ENCODE data around the gene SLC35D2. TPM values are rescaled to one million over a fixed set of nuclear protein-coding genes. Genes with fewer than 3 reads are reported as not detected.
"Not testable (repeated sequence)": the region's sequence is repeated elsewhere in the genome, so short reads cannot be mapped to it uniquely, and the experiment has no call there.

The SLC35D2 gene
- total and polyA plus RNA-seq, 7 experiments from 2014 or later: 6.1 to 20.2 (median 13.3) TPM

DNA sequence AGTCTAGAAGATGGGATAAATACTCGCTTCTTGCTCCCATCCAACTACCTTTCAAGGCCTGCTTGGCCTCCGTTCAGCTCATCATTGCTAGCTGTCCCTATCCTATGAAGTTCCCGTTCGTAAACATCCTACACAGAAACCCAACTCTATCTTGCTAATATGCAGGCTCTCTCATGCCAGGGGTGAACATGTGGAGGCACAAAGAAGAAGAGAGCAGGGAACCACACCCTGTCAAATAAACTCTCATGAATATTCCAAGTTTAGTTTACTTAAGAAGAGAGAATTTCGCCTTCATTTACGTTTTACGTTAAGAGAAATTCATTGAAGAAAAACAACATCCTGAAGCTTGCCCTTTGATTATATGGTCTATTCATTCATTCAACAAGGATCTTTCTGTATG lies 73.7 kb downstream of the SLC35D2 start:
- Histone ChIP-seq H3K36me3 (ENCODE audit: control insufficient read depth in 2 of 3, insufficient read depth in 3 of 3, low read length in 3 of 3) (no peaks in the 10 kb centered on the region), H3K27me3 (ENCODE audit: control insufficient read depth in 2 of 2, insufficient read depth in 2 of 2, low read length in 2 of 2) (no peaks in the 10 kb centered on the region), H3K27ac (ENCODE audit: low read depth, low read length) (no peak overlapping the region), H3K9me3 (ENCODE audit: control insufficient read depth in 2 of 3, low read length in 3 of 3) (peaks cover 0 to 15% (median 0%) of the 10 kb centered on the region in 3 experiments), H3K4me1 (ENCODE audit: control insufficient read depth in 2 of 2, insufficient read depth in 2 of 2, low read length in 2 of 2) (no peaks in the 10 kb centered on the region), H3K4me3 (ENCODE audit: low read length) (no peak overlapping the region)
- DNase-seq (no peak), ATAC-seq (no peak)
- peaks cover 0 to 23% (median 15%) of the 10 kb centered on the region in 5 donors for H3K27me3 Mint-ChIP-seq
- H3K4me3 Mint-ChIP-seq: no peak overlapping the region
- ChIA-PET POLR2A (no interaction called here), CTCF (interaction anchor here (0.7 kb wide), 1 partner anchor 1676 kb away, joined by 4 read pairs; no protein-coding TSS in a partner anchor)
- H3K9me3 Mint-ChIP-seq: peaks cover 2 to 38% (median 19%) of the 10 kb centered on the region in 11 donors
- intact Hi-C loops (cut with micrococcal nuclease): loop anchor here in 1 of 2 donors (10.0 kb wide), 1 partner anchor 1045 kb away; no protein-coding TSS in a partner anchor
- no peaks in the 10 kb centered on the region for H3K4me1 Mint-ChIP-seq
- H3K36me3 Mint-ChIP-seq: peaks cover 0 to 11% (median 8%) of the 10 kb centered on the region in 5 donors
- no peak overlapping the region for H3K27ac Mint-ChIP-seq

DNA sequence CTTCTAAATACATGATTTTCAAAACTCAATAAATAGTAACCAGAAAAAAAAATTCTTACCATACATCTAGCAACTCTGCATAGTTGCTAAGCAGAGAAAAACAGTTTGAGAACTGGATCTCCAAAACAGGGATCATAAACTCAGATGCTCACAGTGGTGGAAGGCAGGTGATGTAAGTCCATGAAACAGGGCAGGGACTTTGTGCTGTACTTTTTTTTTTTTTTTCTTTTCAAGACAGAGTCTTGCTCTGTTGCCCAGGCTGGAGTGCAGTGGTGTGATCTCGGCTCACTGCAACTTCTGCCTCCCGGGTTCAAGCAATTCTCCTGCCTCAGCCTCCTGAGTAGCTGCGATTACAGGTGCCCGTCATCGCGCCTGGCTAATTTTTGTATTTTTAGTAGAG lies 76.6 kb downstream of the SLC35D2 start:
- H3K36me3 ChIP-seq (ENCODE audit: control insufficient read depth in 2 of 3, insufficient read depth in 3 of 3, low read length in 3 of 3); H3K4me1 Mint-ChIP-seq; H3K27ac Mint-ChIP-seq; H3K4me1 ChIP-seq (ENCODE audit: control insufficient read depth in 2 of 2, insufficient read depth in 2 of 2, low read length in 2 of 2); H3K27me3 ChIP-seq (ENCODE audit: control insufficient read depth in 2 of 2, insufficient read depth in 2 of 2, low read length in 2 of 2); DNase-seq; CTCF ChIA-PET; H3K4me3 ChIP-seq (ENCODE audit: low read length); H3K9me3 ChIP-seq (ENCODE audit: control insufficient read depth in 2 of 3, low read length in 3 of 3); ATAC-seq; intact Hi-C loops (cut with micrococcal nuclease); H3K27ac ChIP-seq (ENCODE audit: low read depth, low read length); POLR2A ChIA-PET; H3K4me3 Mint-ChIP-seq: not testable (repeated sequence)
- H3K36me3 Mint-ChIP-seq: peaks cover 0 to 15% (median 0%) of the 10 kb centered on the region in 5 donors
- peaks cover 0 to 15% (median 7%) of the 10 kb centered on the region in 5 donors for H3K27me3 Mint-ChIP-seq
- H3K9me3 Mint-ChIP-seq: peaks cover 2 to 24% (median 8%) of the 10 kb centered on the region in 11 donors

DNA sequence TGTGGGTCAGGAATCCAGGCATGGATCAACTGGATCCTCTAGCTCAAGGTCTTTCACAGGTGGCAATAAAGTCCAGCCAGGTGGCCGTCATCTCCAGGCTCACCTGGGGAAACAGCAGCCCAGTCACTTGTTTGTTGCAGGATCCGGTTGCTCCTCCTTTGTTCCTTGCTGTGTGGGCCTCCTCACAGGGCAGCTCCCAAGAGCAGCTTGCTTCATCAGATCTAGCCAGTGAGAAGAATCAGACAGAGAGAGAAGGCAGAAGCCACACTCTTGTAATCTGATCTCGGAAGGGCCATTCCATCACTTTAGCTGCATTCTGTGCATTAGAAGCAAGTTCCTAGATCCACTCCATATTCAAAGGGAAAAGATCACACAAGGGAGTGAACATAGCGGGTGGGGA lies 78.3 kb downstream of the SLC35D2 start:
- Mint-ChIP-seq H3K4me3 (no peak overlapping the region), H3K9me3 (peaks cover 0 to 11% (median 0%) of the 10 kb centered on the region in 11 donors), H3K4me1 (no peaks in the 10 kb centered on the region), H3K27me3 (peaks cover 0 to 11% (median 0%) of the 10 kb centered on the region in 5 donors), H3K36me3 (peaks cover 0 to 13% (median 0%) of the 10 kb centered on the region in 5 donors), H3K27ac (no peak overlapping the region)
- CTCF ChIA-PET: interaction anchor here (0.7 kb wide), 1 partner anchor 366 kb away, joined by 5 read pairs; no protein-coding TSS in a partner anchor
- intact Hi-C loops (cut with micrococcal nuclease): no loop called here
- H3K27ac ChIP-seq (ENCODE audit: low read depth, low read length): no peak overlapping the region
- no peaks in the 10 kb centered on the region for H3K27me3 ChIP-seq (ENCODE audit: control insufficient read depth in 2 of 2, insufficient read depth in 2 of 2, low read length in 2 of 2)
- no peaks in the 10 kb centered on the region for H3K36me3 ChIP-seq (ENCODE audit: control insufficient read depth in 2 of 3, insufficient read depth in 3 of 3, low read length in 3 of 3)
- no peaks in the 10 kb centered on the region for H3K9me3 ChIP-seq (ENCODE audit: control insufficient read depth in 2 of 3, low read length in 3 of 3)
- POLR2A ChIA-PET: interaction anchor here (0.6 kb wide), 1 partner anchor 1708 kb away, joined by 3 read pairs; no protein-coding TSS in a partner anchor
- H3K4me1 ChIP-seq (ENCODE audit: control insufficient read depth in 2 of 2, insufficient read depth in 2 of 2, low read length in 2 of 2): no peaks in the 10 kb centered on the region
- H3K4me3 ChIP-seq (ENCODE audit: low read length): no peak overlapping the region
- DNase-seq (no peak), ATAC-seq (no peak)

DNA sequence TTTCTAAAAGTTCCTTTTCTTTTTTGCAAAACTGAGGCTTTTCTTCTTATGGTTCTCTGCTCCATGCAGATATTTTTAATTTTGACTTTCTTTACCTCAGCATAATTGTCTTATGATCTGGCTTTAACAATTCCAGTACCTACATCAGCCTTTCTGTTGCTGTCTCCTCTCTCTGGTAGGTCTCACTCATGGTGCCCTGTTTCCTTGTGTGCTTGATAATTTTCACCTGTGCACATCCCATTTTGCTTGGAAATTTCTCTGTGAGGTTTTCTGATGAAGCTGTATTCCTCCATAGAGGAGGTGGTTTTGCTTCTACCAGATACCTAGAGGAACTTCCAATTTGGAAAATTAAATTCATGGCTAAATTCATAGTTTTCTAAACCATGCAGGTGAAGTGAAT lies 79.3 kb downstream of the SLC35D2 start:
- intact Hi-C loops (cut with micrococcal nuclease): no loop called here
- no peak overlapping the region for H3K4me3 ChIP-seq (ENCODE audit: low read length)
- peaks cover 0 to 13% (median 0%) of the 10 kb centered on the region in 5 donors for H3K36me3 Mint-ChIP-seq
- no peaks in the 10 kb centered on the region for H3K27me3 ChIP-seq (ENCODE audit: control insufficient read depth in 2 of 2, insufficient read depth in 2 of 2, low read length in 2 of 2)
- H3K4me1 ChIP-seq (ENCODE audit: control insufficient read depth in 2 of 2, insufficient read depth in 2 of 2, low read length in 2 of 2): no peaks in the 10 kb centered on the region
- no peak overlapping the region for H3K4me3 Mint-ChIP-seq
- peaks cover 0 to 11% (median 0%) of the 10 kb centered on the region in 11 donors for H3K9me3 Mint-ChIP-seq
- no peaks in the 10 kb centered on the region for H3K4me1 Mint-ChIP-seq
- H3K27ac Mint-ChIP-seq: no peak overlapping the region
- DNase-seq: no peak
- CTCF ChIA-PET: no interaction called here
- ATAC-seq: no peak
- H3K27ac ChIP-seq (ENCODE audit: low read depth, low read length): no peak overlapping the region
- H3K36me3 ChIP-seq (ENCODE audit: control insufficient read depth in 2 of 3, insufficient read depth in 3 of 3, low read length in 3 of 3): no peaks in the 10 kb centered on the region
- POLR2A ChIA-PET: no interaction called here
- H3K27me3 Mint-ChIP-seq: peaks cover 0 to 10% (median 0%) of the 10 kb centered on the region in 5 donors
- H3K9me3 ChIP-seq (ENCODE audit: control insufficient read depth in 2 of 3, low read length in 3 of 3): no peaks in the 10 kb centered on the region

DNA sequence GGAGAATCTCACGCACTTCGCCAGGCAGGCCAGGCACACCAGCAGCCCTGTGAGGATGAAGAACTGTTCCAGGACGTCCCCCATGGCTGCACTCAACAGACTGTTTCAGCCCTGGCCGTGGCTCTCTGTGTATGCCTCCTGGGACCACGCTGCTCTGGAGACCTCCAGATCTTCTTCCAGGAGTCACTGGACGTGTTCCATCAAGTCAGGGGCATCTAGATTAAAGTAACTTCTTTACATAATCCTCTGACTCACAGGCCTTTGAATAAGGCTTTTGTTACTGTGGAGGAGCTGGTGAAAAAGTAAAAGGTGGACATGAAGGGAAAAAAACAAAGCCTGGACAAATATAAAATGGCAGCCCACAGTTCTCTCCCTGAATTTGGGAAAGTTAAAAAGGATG lies 81.5 kb downstream of the SLC35D2 start, which contains the start of gene HSD17B3:
HSD17B3 (minus strand) TSS at position 156 of the 400 bp plus-strand sequence; CDS start at position 84, 72 bp downstream.
- intact Hi-C loops (cut with micrococcal nuclease): no loop called here
- peaks cover 0 to 7% (median 0%) of the 10 kb centered on the region in 5 donors for H3K27me3 Mint-ChIP-seq
- Histone ChIP-seq H3K9me3 (ENCODE audit: control insufficient read depth in 2 of 3, low read length in 3 of 3) (no peaks in the 10 kb centered on the region), H3K36me3 (ENCODE audit: control insufficient read depth in 2 of 3, insufficient read depth in 3 of 3, low read length in 3 of 3) (no peaks in the 10 kb centered on the region), H3K4me1 (ENCODE audit: control insufficient read depth in 2 of 2, insufficient read depth in 2 of 2, low read length in 2 of 2) (no peaks in the 10 kb centered on the region), H3K27me3 (ENCODE audit: control insufficient read depth in 2 of 2, insufficient read depth in 2 of 2, low read length in 2 of 2) (no peaks in the 10 kb centered on the region), H3K4me3 (ENCODE audit: low read length) (no peak within 1 kb of the TSS), H3K27ac (ENCODE audit: low read depth, low read length) (no peak within 1 kb of the TSS)
- no peak within 1 kb of the TSS for H3K4me3 Mint-ChIP-seq
- ChIA-PET CTCF (interaction anchor here (1.3 kb wide), 1 partner anchor 15 kb away, joined by 3 read pairs; no protein-coding TSS in a partner anchor), POLR2A (no interaction called here)
- no peak for ATAC-seq
- H3K4me1 Mint-ChIP-seq: no peaks in the 10 kb centered on the region
- no peak within 1 kb of the TSS for H3K27ac Mint-ChIP-seq
- peaks cover 0 to 11% (median 0%) of the 10 kb centered on the region in 11 donors for H3K9me3 Mint-ChIP-seq
- H3K36me3 Mint-ChIP-seq: peaks cover 0 to 13% (median 0%) of the 10 kb centered on the region in 5 donors
- no peak for DNase-seq

DNA sequence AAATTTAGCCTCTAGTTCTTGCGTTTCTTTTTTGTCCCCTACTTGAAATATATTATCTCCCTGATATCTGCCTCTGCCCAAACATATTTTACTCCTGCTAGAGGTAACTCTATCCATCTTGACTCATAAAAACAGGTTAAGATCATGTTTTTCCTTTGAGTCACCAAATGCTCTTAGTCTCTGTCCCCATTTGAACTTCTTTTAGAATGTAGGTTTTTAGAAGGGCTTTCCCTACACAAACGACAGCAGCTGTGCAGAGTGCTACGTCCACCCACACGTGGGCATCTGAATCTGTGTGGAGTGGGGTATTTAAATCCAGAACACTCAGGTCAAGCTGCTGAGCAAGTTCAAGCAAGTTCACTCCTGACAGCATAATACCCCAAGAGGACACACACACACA lies 83.7 kb downstream of the SLC35D2 start:
- H3K27me3 Mint-ChIP-seq: peaks cover 0 to 4% (median 0%) of the 10 kb centered on the region in 5 donors
- POLR2A ChIA-PET: no interaction called here
- no peak for ATAC-seq

DNA sequence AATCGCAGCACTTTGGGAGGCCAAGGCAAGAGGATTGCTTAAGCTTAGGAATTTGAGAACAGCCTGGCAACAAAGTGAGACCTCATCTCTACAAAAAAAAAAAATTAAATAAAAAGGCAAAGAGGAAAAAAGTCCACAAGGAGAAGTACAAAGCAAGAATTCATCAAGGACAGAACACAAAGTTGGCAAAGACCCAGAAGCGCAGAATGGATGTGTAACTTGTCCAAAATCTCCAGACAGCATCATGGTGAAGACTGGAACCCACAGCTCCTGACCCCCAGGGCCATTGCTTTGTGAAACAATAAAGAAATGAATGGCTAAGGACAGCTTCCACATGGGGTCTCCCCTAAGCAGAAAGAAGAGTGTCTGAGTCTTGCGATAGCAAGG lies 89.4 kb downstream of the SLC35D2 start:
- H3K36me3 ChIP-seq (ENCODE audit: control insufficient read depth in 2 of 3, insufficient read depth in 3 of 3, low read length in 3 of 3): no peaks in the 10 kb centered on the region
- peaks cover 0 to 8% (median 0%) of the 10 kb centered on the region in 5 donors for H3K36me3 Mint-ChIP-seq
- H3K4me1 Mint-ChIP-seq: no peaks in the 10 kb centered on the region
- intact Hi-C loops (cut with micrococcal nuclease): no loop called here
- DNase-seq (no peak), ATAC-seq (no peak)
- H3K4me3 Mint-ChIP-seq: no peak overlapping the region
- peaks cover 0 to 4% (median 0%) of the 10 kb centered on the region in 5 donors for H3K27me3 Mint-ChIP-seq
- H3K9me3 Mint-ChIP-seq: peaks cover 0 to 10% (median 2%) of the 10 kb centered on the region in 11 donors
- CTCF ChIA-PET: no interaction called here
- H3K4me3 ChIP-seq (ENCODE audit: low read length): no peak overlapping the region
- no peak overlapping the region for H3K27ac Mint-ChIP-seq
- no peaks in the 10 kb centered on the region for H3K4me1 ChIP-seq (ENCODE audit: control insufficient read depth in 2 of 2, insufficient read depth in 2 of 2, low read length in 2 of 2)
- H3K27ac ChIP-seq (ENCODE audit: low read depth, low read length): no peak overlapping the region
- POLR2A ChIA-PET: no interaction called here
- no peaks in the 10 kb centered on the region for H3K27me3 ChIP-seq (ENCODE audit: control insufficient read depth in 2 of 2, insufficient read depth in 2 of 2, low read length in 2 of 2)
- H3K9me3 ChIP-seq (ENCODE audit: control insufficient read depth in 2 of 3, low read length in 3 of 3): no peaks in the 10 kb centered on the region

More for the DNA sequence above, 83.7 kb downstream of the SLC35D2 start:
- Histone ChIP-seq H3K4me3 (ENCODE audit: low read length) (no peak overlapping the region), H3K27ac (ENCODE audit: low read depth, low read length) (no peak overlapping the region), H3K36me3 (ENCODE audit: control insufficient read depth in 2 of 3, insufficient read depth in 3 of 3, low read length in 3 of 3) (no peaks in the 10 kb centered on the region), H3K4me1 (ENCODE audit: control insufficient read depth in 2 of 2, insufficient read depth in 2 of 2, low read length in 2 of 2) (no peaks in the 10 kb centered on the region), H3K27me3 (ENCODE audit: control insufficient read depth in 2 of 2, insufficient read depth in 2 of 2, low read length in 2 of 2) (no peaks in the 10 kb centered on the region), H3K9me3 (ENCODE audit: control insufficient read depth in 2 of 3, low read length in 3 of 3) (no peaks in the 10 kb centered on the region)
- Mint-ChIP-seq H3K4me1 (no peaks in the 10 kb centered on the region), H3K4me3 (no peak overlapping the region), H3K9me3 (peaks cover 0 to 13% (median 4%) of the 10 kb centered on the region in 11 donors), H3K27ac (no peak overlapping the region), H3K36me3 (peaks cover 0 to 18% (median 0%) of the 10 kb centered on the region in 5 donors)
- intact Hi-C loops (cut with micrococcal nuclease): no loop called here
- DNase-seq: no peak
- CTCF ChIA-PET: no interaction called here

All from naive thymus-derived CD4-positive, alpha-beta T cell (primary cell).